NCI-H1694 (cell line): ENCODE results near the gene TRIO.

Source experiments
- DNase-seq: peaks from one replicate; lab custom pipeline; 2025; lab: John Stamatoyannopoulos, UW

TRIO gene

GRCh38 chr5:14247054-14247386 lies 103.9 kb downstream of the TRIO start:
- DNase-seq = no peak

- DNase-seq = no peak
Observed at GRCh38 chr5:14249258-14250082, 106.3 kb downstream of the TRIO start.

- DNase-seq = peak; percentile 11
Observed at GRCh38 chr5:14250084-14250695, 107.0 kb downstream of the TRIO start.

GRCh38 chr5:14250748-14251701 lies 107.9 kb downstream of the TRIO start:
- DNase-seq = no peak

- DNase-seq = no peak
Observed at GRCh38 chr5:14251733-14252132, 108.6 kb downstream of the TRIO start.

GRCh38 chr5:14252793-14253192 lies 109.7 kb downstream of the TRIO start:
- no peak for DNase-seq

- no peak for DNase-seq
Observed at GRCh38 chr5:14254686-14255085, 111.5 kb downstream of the TRIO start.

- DNase-seq = no peak
Observed at GRCh38 chr5:14256026-14256690, 113.0 kb downstream of the TRIO start.

GRCh38 chr5:14256756-14257393 lies 113.7 kb downstream of the TRIO start:
- DNase-seq = no peak

GRCh38 chr5:14257995-14258403 lies 114.9 kb downstream of the TRIO start:
- DNase-seq = no peak

- no peak for DNase-seq
Observed at GRCh38 chr5:14258840-14259239, 115.7 kb downstream of the TRIO start.

GRCh38 chr5:14260637-14261036 lies 117.5 kb downstream of the TRIO start:
- no peak for DNase-seq

- no peak for DNase-seq
Observed at GRCh38 chr5:14261235-14261634, 118.1 kb downstream of the TRIO start.

GRCh38 chr5:14261856-14262611 lies 118.9 kb downstream of the TRIO start:
- DNase-seq = no peak

GRCh38 chr5:14263113-14263512 lies 120.0 kb downstream of the TRIO start:
- no peak for DNase-seq

- DNase-seq = no peak
Observed at GRCh38 chr5:14263699-14264098, 120.6 kb downstream of the TRIO start.

- peak; percentile 92 for DNase-seq
Observed at GRCh38 chr5:14264605-14265316, 121.6 kb downstream of the TRIO start.

GRCh38 chr5:14265570-14265969 lies 122.4 kb downstream of the TRIO start:
- DNase-seq = no peak

- no peak for DNase-seq
Observed at GRCh38 chr5:14266171-14266570, 123.0 kb downstream of the TRIO start.

- no peak for DNase-seq
Observed at GRCh38 chr5:14266686-14267085, 123.5 kb downstream of the TRIO start.
